HG03139 (cell line): ENCODE measurements around the gene NEURL4.
"Not testable (repeated sequence)": the region's sequence is repeated elsewhere in the genome, so short reads cannot be mapped to it uniquely, and the experiment has no call there.

ENCODE experiments used
- ATAC-seq: cut with Tn5 transposase; IDR thresholded peaks from one replicate; pipeline ENCODE4 v1.9.1; 2021; ENCODE audit not compliant: unreplicated experiment

The NEURL4 gene

DNA sequence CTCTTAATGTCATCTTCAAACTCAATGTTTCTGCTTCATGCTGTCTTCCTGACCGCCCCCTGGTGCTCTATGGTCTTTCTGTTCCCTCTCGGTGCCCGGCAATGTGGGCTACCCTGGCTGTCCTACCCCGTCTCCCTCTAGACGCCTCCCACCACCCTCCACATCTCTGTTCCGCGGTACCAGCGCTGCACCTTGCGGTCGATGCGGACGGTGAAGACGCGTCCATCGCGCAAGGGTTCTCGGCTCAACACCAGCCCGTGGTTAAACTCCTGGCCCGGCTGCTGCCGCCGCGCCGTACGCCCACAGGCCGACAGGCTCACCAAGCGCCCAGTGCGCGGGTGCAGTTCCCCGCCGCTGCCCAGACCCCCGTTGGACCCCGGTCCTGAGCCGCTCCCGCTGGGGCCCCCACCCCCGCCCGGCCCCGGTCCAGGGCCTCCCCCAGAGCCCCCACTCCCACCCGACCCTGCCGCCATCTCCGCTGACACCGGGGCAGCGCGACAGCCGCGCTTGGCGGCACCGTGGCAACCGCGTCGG lies at the start of gene NEURL4:
Gene NEURL4, minus strand, starts transcription at position 496 of the 534 bp plus-strand sequence. Its CDS starts 23 bp downstream, at position 473.
- peak; percentile 13 for ATAC-seq

DNA sequence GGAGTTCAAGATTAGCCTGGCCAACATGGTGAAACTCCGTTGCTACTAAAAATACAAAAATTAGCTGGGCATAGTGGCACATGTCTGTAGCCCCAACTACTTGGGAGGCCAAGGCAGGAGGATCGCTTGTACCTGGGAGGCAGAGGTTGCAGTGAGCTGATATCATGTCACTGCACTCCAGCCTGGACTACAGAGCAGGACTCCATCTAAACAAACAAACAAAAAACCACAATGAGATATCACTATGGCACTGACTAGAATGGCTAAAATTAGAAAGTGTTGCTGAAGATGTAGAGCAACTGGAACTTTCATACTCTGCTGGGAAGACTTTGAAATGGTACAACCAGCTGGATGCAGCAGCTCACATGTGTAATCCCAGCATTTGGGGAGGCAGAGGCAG lies 45.2 kb upstream of the NEURL4 start:
- ATAC-seq, result no peak

DNA sequence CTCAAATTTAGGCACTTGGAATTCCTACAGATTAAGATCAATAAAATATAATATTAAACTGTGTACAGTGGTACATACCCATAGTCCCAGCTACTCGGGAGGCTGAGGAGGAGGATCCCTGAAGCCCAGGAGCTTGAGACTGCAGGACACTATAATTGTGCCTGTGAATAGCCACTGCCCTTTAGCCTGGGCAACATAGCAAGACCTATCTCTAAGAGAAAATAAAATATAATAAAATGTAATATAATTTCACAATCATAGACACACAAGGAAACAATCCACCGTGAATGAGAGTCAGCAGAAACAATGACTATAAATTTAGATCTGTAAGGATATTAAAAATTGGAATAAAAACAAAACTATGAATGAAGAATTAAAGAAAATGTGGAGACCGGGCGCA lies 41.7 kb upstream of the NEURL4 start:
- no peak for ATAC-seq

DNA sequence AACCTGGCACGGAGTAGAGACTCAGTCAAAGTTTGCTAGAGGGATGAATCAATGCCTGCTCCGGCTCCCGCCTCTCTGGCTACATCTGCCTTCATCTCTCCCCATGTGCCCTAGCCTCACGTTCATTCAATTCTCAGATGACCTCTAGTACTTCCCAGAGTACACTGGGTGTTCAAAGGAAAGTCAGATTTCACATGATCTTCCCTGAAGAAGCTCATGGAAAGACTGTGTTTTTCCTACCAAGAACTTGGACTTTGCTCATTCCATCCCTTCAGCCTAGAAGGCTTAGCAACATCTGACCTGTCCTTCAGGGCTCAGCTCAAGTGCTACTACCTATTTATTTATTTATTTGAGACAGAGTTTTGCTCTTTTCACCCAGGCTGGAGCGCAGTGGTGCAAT lies 40.7 kb upstream of the NEURL4 start:
- ATAC-seq, result no peak

DNA sequence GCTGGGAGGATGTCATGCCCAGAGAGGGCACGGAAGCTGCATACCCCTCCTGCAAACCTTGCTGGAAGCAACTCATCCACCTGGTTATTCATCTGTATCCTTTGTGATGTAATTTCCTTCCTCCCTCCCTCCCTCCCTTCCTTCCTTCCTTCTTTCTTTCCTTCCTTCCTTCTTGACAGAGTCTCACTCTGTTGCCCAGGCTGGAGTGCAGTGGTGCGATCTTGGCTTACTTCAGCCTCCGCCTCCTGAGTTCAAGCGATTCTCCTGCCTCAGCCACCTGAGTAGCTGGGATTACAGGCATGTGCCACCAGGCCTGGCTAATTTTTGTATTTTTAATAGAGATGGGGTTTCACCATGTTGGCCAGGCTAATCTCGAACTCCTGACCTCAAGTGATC lies 39.5 kb upstream of the NEURL4 start:
- not testable (repeated sequence) for ATAC-seq

DNA sequence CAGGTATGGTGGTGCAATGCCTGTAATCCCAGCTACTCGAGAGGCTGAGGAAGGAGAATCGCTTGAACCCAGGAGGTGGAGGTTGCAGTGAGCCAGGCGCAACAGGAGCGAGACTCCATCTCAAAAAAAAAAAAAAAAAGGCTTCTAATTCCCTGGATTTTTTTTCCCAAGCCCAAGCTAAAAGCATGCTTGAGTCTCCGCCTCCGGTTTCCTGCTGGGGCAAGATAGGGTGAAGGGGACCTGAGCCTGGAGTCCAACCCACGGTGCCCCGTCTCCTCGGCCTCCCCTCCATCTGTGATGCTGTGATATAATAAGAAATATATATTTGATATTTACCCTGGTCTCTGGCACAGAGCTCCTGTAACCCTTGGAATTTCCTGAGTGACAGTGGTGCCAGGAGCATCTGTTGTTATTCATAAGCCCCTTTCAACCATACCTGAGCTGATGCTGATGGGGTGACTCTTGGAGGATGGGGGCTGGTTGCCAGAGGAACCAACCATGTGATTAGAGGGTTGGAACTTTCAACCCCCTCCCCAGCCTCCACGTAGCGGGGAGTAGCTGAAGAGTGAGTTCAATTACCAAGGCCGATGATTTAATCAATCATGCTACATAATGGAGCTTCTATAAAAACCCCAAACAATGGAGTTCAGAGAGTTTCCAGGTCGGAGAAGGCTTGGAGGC lies 38.9 kb upstream of the NEURL4 start:
- ATAC-seq, result no peak

DNA sequence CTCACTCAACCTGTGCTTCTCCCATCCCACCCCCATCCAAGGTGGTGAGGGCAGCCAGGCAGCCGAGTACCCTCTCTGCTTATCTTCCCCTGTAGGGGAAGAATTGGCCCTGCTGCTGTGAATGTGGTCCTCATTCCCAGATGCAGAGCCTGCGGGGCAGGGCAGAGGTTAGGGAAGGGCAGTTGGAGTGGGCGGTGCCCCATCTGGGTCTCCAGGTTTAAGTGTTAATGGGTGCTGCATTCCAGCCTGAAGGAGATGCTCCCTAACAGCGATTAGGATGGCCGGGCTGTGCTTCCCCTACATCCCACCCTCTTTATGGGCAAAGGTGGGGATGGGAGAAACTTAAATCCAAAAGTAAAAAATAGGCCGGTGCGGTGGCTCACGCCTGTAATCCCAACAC lies 37.9 kb upstream of the NEURL4 start:
- no peak for ATAC-seq

DNA sequence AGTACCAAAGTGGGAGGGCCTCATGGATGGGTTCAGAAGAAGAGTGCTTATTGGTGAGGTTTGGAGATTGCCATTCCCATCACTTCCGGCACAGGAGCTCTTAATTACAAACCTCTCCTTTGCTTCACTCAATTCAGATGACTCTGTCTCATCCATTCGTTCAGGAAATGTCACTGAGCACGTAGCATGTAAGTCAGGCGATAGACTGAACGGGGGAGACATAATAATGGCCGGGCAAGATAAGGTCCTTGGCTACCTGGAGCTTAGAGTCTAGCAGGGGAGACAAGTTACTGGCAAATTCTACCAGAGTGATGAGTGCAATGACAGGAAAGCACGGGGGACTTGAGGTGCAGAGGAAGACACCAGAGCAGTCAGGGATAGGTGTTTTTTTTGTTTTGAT lies 36.8 kb upstream of the NEURL4 start:
- not testable (repeated sequence) for ATAC-seq

DNA sequence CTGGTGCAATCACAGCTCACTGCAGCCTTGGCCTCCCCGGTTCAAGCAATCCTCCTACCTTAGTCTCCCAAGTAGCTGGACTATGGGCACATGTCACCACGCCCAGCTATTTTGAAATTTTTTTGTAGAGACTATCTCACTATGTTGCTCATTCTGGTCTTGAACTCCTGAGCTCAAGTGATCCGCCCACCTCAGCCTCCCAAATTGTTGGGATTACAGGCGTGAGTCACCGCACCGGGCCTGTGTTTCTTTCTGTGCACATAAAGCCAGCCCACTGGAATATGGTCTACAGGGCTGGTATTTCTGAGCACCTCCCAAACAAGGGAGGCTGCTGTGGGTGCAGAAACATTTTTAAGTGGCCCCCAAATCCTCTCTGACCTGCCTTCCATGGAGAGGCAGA lies 34.2 kb upstream of the NEURL4 start:
- ATAC-seq, result no peak

DNA sequence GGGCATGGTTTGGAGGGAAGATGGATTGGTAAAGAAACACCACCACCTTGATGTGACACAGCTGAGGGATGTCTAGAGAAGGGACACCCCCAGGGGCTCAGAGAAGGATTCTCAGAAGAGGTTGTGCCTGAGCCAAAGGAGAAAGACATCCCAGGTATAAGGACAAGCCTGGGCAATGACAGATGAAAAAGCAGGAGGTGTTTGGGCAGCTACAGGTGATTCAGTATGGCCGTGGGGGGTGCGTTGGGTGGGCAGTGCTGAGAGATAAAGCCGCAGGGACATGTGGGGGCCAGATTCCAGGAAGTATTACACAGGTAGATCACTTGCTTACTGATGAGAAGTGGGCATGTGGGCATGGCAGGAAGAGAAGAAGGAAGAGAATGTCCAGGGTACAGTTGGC lies 32.8 kb upstream of the NEURL4 start:
- no peak for ATAC-seq

DNA sequence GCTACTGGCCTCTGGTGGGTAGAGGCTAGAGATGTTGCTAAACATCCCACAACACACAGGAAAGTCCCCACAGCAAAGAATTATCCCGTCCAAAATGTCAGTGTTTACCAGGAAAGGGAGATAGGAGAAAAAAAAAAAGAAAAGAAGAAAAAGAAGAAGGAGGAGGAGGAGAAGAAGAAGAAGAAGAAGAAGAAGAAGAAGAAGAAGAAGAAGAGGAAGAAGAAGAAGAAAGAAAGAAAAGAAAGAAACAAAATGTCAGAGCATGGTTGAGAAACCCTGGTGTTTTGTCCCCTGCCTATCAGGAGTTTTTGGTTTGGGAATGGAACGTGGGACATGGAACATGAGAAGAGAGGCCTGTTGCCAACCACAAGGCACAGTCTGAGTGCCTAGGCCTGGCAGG lies 28.2 kb upstream of the NEURL4 start:
- ATAC-seq, result no peak

DNA sequence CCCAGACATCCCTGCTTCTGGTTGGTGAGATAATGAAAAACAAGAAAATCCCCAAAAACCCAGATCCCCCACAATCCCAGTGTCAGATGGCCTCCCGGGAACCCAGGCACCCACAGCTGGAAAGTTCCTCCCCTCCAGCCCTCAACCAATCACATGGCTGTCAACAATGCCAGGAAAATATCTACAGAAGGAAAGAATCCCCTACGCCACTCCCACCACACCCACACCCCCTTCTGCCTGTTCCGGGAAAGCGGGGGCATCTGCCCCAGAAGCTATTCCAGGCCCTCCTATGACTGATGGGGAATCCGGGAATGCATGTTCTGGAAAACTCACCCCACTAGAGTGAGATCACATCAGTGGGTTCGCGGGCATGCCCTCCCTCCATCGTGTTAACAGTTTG lies 27.6 kb upstream of the NEURL4 start:
- no peak for ATAC-seq

DNA sequence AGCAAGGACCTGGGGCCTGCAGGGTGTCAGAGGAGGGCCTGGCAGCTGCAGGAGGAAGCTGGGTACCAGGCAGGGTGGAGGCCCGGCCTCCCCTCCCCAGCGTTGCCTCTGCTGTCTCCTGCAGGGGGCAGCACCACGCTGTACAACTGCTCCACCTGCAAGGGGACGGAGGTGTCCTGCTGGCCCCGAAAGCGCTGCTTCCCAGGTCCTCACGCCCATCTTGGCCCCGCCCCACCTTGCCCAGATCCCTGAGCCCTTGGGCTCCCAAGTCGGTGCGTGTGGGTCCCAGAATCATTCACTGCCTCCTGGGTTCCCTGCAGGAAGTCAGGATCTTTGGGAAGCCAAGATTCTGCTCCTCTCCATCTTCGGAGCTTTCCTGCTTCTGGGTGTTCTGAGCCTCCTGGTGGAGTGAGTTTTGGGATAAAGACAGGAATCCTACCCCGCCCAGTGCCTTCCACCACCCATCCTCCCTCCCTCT lies 27.0 kb upstream of the NEURL4 start:
- no peak for ATAC-seq

DNA sequence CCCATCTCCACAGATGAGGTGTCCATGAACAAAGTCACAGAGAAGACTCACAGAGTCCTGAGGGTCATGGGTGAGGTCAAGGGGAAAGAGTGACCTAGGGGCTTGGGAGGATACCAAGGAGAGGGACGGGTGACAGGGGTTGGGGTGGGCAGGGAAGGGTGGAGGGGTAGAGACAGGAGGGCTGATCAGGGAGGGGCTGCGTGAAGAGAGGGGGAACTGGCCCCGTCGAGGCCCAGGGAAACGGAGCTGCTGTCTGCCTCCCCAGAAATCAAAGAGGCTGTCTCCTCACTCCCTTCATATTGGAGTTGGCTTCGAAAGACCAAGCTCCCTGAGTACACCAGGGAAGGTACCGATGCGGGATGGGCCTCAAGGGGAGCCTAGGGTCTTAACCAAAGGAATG lies 26.4 kb upstream of the NEURL4 start:
- no peak for ATAC-seq

DNA sequence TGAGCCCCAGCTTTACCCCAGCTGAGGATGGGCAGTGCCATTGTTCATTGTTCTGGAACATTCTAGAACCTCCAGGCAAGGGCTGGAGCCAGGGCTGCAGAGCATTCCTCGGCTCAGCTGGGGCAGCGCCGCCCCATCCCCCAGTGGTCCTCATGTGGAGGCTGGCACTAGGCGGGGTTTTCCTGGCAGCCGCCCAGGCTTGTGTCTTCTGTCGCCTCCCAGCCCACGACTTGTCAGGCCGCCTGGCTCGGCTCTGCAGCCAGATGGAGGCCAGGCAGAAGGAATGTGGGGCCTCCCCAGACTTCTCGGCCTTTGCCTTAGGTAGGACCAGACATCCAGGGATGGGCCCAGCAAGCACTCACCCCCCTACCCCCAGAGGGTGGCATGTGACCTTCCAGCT lies 25.9 kb upstream of the NEURL4 start, which contains the start of gene TMEM95:
Gene TMEM95, plus strand, starts transcription at position 104 of the 400 bp plus-strand sequence. Its CDS starts 49 bp downstream, at position 153.
- no peak for ATAC-seq

DNA sequence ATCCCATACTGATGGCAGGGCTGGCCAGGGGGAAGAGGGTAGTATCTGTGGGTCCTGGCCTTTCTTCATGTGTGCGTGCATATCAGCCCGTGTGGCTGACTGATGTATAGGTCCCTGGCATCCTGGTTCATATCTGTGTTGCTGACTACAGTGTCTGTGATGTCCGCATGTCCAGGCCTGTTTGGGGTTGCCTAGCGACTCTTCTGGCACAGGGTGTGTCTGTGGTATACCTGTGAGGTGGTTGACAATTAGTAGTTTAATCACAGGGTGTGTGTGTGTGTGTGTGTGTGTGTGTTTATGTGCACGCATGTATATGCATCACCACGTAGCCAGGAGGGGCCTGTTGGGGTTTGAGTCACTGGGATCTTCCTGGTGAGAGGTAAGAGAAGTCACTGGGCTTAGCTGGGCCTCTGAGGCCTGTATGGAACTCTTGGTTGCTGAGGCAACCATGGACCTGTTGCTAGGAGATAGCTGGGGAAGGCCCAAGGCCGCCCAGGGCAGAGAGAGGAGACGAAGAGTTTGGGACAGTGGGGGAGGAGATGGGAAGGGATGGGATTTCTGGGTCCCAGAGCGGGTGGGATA lies 25.2 kb upstream of the NEURL4 start:
- no peak for ATAC-seq

DNA sequence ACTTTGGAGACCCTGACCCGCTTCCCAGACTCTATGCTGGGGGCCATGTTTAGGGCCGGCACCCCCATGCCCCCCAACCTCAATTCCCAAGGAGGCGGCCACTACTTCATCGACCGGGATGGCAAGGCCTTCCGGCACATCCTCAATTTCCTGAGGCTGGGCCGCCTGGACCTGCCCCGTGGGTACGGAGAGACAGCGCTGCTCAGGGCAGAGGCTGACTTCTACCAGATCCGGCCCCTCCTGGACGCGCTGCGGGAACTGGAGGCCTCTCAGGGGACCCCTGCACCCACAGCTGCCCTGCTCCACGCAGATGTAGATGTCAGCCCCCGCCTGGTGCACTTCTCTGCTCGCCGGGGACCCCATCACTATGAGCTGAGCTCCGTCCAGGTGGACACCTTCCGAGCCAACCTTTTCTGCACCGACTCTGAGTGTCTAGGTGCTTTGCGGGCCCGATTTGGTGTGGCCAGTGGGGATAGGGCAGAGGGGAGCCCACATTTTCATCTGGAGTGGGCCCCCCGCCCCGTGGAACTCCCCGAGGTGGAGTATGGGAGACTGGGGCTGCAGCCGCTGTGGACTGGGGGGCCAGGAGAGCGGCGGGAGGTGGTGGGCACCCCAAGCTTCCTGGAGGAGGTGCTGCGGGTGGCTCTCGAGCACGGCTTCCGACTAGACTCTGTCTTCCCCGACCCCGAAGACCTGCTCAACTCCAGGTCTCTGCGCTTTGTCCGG lies 23.9 kb upstream of the NEURL4 start:
- ATAC-seq, result no peak

DNA sequence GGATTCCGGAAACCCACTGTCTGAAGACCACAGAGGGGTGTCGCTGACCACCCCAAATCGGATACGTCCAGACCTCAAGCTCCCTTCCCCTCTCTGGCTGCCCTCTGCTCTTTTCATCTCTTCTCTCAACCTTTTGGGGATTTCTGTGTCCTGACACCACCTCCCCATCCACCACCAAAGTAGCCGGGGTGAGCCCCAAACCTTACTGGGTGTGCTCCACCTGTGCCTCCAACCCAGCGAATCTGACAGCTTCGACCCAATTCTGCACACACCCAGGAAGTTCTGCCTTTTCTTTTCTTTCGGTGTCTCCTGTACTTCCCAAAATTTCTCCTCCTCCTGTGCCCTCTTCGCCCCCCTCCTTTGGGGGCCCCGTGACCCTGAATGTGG lies 23.4 kb upstream of the NEURL4 start:
- no peak for ATAC-seq

DNA sequence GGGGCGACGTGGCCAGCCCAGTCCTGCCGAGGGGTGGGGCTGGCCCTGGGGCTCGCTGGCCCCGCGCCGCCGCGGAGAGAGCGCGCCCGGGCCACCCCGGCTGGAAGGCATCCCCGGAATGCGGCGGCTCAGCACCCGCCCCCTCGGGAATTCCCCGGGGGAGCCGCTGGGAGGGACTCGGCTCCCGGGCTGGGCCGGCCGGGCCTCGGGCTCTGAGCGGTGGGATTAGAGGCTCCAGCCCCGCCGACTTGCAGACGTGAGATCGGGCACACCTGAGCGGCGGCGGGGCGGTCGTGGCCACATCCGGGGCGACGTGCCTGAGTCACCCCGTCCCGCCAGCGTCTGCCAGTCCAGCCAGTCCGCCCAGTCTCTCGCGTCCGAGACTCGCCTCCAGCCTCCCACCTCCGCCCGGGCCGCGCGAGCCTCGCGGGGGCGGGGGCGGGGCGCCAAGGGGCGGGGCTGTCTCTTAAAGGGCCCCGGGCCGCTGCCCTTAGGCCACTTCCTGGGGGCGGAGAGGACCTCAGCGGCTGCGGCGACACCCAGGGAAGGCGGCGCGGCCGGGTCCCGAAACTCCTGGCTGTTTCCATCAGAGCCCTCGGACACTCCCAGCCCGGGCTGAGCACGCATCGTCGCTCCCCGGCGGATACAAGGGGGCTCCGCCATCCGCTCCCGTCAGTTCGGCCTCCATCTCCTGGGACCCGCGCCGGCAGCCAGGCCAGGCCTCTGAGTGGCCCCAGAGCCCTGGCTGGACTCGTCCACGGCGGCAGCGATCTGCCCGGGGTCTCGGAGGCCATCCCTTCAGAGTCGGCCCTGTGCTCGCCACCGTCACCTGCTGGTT lies 22.7 kb upstream of the NEURL4 start, which contains the start of gene KCTD11:
Gene KCTD11, plus strand, starts transcription at position 498 of the 838 bp plus-strand sequence.
- peak; percentile 50 for ATAC-seq

DNA sequence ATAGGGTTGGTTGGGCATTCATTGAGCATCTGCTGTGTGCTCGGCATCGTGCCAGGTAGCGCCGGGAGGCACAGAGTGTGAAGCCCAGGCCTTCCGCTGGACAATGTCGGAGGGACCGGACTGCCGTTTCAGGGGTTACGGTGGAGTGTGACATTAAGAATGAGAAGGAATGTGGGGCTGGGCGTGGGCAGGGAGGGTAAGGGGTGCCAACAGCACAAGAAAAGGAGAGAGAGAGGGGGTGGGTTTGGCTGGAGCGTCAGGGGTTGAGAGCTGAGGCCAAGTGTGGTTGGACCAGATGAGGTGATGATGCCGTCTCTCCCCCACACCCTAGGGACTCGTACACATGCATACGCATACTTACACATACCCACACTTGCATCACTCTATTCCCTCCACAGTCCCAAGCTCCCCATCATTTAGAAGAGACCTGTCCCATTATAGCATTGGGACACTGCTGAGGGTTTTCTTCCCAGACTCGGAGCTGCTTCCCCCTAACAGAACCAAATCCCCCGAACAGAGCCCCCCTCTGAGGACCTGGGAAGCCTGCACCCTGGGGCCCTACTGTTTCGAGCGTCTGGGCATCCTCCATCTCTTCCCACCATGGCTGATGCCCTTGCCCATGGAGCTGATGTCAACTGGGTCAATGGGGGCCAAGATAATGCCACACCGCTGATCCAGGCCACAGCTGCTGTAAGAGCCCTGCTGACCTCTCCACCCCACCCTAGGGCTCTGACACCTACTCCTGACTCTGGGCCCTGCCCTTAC lies 19.5 kb upstream of the NEURL4 start:
- no peak for ATAC-seq
